NCI-H2227 (cell line): ENCODE results near the gene DOCK8.
A peak's percentile ranks its signal among the peaks of the same experiment; 100 is the strongest.

Experiments used
- DNase-seq: peaks from one replicate; lab custom pipeline; 2025; ENCODE audit not compliant: unreplicated experiment; lab: John Stamatoyannopoulos, UW

DOCK8 gene

DNA sequence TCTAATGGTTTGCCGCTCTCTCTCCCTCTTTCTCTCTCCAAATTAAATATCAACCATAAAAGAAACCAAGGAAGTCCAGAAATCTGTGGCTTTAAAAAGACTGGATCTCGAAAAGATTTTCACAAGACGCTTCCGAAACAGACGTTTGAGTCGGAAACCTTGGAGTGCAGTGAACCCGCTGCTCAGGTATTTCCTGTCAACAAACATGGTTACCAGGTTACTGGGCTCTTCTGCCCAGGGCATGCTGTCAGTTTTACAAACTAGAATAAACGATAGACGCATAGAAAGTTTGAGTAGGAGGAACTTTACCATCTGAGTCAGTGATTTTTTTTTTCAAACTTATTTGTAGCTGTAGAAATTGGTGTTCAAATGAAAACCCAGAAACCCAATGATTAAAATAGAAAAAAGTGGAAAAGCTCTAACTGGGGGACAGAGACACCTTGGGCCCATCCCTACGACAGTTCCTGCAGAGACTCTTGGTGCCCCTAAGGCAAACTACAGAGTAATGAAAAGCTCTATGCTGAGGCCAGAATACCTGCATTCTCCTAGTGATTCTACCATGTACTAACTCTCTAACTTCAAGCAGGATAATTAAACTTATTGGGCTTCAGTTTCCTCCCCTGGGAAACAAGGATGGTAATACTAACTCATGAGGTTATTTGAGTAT lies 90.0 kb downstream of the DOCK8 start:
- DNase-seq: no peak

DNA sequence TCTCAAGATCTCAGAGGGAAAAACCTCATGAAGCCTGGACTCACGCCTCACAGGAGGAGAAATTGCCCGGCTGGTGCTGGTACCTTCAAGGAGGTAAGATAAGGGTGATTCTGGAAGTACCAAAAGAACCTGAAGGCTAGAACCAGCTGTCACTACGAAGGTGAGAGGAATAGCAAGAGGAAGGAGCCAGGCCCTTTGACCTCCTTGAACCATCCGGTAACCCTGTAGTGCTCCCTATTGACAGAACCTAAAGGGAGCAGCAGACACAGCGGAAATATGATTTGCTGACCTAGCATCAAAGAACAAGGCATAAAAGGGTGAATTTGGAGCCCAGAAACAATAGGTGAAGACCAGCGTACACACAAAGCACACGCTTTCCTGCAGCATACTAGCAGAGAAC lies 92.2 kb downstream of the DOCK8 start:
- no peak for DNase-seq

DNA sequence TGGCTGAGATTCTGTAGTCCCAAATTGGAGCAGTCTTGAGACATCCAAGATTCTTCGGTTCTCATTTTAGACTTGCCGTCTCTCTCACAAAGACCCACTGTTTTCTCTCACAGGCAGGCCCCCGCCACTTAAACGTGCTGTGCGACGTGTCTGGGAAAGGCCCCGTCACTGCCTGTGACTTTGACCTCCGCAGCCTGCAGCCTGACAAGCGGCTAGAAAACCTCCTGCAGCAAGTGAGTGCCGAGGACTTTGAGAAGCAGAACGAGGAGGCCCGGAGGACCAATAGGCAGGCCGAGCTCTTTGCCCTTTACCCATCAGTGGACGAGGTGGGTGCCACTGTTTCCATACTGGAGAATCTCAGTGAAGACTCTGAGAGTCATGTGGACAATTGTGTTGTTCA lies 97.2 kb downstream of the DOCK8 start:
- no peak for DNase-seq

DNA sequence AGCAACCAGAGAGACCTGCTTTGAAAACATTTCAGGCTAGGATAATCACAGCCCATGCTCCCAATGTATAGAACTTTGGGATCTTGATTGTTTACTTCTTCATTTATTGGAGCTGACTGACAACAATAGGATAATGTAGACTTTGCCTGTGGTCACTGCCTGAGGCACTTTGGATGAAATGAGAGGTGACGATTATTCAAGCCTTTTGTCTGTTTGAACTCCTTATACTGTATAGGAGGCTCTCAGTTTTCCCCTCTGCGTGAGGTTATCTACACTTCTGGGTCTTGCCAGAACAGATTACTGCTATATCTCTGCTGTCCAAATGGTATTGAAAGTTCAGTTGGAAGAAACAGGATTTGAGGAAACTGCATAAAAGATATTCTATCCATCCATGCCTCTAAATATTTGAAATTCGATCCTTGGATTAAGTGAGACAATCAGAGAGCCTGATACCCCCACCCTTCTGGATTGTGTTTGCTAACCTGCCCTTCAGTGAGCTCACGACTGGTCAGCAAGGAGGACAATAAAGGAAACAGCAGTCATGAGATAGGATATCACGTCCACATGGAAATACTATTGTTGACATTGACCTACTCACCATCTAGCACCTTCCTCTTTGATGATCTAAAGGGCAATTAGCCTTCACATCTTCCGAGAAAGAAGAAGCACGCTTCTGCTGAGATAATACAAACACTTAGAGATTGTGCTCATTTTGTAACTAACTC lies 98.1 kb downstream of the DOCK8 start:
- DNase-seq: no peak

DNA sequence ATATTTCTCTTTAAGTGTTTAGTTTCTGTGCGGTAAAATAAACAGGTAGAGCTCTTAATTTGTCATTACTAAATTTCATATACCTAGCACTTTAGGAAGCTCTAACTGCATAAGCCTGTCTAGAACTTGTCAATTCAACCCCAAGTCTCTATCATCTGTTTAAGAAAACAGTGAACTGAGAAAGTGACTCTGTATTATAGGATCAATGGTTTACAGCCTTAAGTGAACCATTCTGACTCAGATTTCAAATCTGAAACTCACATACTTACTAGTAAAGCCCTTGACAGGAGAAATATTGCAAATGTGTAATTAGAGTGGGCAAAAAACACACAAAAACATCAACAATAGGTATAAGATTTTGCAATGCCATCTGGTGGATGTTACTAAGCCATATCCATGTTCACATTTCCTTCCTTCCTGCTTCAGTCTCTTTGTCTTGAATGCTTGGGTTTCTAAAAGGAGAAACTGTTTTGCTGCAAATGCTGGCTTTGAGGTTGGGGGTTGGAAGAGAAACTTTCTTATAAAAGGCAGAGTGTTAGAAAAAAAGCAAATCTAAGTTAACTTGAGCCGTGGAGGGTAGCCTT lies 101.8 kb downstream of the DOCK8 start:
- DNase-seq: no peak

DNA sequence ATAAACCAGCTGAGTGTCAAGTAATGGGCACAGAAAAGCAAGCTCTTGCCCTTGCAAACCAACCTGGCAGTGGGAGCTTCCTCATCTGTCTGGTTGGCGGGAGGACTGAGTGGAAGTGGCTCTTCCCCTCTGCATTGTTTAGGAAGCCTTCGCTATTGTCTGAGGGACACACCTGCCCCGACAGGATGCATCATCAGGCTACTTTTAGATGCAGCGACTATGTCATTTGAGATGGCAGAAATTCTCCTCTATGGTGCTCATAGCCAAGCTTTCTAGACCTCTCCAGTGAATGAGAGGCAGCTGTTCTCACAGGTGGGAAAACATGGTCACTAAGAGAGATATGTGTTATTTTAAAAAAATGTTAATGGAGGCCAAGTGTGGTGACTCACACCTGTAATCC lies 104.0 kb downstream of the DOCK8 start:
- DNase-seq: no peak

DNA sequence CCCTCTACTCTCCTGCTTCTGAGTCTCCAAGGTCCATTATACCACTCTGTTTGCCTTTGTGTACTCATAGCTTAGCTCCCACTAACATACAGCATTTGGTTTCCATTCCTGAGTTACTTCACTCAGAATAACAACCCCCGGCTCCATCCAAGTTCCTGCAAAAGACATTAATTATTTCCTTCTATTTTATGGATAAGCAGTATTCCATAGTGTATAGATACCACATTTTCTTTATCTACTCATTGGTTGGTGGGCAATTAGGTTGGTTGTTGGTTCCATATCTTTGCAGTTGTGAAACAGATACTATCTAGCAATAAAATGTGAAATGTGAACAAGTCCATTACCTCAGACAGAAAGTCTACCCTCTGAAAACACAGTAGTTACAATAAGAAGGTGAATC lies 110.3 kb downstream of the DOCK8 start:
- no peak for DNase-seq

DNA sequence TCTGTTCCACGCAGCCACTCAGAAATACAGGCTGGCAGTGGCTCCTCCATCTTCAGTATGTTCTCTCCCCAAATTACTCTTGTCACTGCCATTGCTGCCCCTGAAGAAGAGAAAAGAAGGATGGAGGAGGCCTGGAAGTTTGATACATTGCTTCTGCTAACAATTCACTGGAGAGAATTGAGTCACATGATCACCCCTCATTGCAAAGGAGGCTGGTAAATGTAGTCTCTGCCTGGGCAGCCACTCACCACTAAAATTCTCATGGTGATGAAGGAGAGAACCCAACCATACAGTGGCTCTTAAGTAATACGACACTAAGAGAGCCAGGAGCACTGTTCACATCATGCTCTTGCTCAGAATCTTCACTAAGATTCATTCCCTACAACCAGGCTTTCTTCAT lies 112.0 kb downstream of the DOCK8 start:
- DNase-seq: no peak

DNA sequence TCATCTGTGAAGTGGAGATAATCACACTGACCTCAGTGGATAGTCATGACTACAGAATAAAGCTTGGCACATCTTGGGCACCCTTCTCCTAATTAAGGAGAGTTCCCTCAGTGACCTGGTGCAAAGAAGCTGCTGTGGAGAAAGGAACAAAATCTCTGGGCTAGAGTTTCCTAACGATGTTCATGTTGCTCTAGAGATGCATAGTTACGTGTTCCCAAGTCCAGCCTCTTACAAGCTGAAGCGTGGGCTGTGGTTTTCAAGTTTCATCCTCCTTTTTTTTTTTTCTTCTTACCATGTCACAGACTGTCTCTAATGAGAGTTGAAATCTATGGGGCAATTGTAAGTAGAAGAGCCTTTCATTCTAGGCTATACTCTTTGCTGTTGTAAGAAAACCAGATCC lies 113.8 kb downstream of the DOCK8 start:
- DNase-seq: no peak

DNA sequence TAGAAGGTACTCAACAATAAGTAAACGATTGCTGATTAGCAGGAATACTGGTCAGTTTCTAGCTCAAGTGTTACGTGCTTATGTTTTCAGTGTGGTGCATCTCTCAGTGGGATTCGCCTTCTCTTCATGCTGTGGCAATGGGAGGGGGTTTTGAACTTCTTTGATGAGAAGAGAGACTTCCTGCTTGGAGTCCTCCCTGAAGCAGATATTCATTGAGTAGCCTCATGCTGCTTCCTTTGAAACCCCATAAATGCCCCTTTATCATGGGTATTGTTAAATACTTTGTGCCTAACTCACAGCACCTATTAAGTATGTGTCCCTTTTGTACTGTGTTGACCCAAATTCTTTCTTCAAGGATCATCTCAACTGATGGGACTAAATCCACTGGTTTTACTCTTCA lies 116.5 kb downstream of the DOCK8 start:
- no peak for DNase-seq

DNA sequence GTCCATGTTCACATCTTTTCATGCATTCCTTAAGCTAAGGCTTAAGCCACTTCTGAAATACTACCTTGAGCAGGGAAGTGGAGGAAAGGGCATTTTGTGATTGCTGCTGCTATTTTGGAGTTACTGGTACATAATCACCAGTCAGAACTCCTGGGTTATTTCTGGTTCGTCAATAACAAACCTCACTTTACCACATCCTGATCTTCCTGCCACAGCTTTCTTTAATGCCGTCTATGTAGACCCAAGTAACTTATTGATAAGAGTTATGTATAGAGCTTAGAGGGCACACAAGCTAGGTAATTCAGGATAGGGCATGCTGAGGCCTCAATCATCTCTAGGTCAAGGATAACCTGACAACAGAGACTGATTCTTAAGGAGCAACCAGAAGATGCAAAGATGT lies 120.7 kb downstream of the DOCK8 start:
- no peak for DNase-seq

DNA sequence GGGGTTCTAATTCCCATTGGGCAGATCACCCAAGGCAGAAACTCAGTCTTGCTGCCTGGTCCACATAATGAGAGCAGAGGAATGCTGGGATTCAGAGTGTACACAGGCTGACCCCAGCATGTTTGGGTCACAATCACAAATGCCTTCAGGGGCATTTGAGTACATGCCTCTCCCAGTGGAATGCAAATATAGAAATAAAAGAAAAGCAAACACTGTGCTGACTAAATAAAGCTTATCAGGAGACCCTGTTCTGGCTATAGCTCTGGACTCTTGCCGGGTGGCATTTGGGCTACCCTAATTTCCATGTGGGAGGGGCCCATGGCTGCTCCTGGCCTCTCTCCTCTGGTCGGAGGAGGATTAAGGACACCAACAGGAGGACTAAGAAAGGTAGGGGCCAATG lies 121.4 kb downstream of the DOCK8 start:
- DNase-seq: no peak

DNA sequence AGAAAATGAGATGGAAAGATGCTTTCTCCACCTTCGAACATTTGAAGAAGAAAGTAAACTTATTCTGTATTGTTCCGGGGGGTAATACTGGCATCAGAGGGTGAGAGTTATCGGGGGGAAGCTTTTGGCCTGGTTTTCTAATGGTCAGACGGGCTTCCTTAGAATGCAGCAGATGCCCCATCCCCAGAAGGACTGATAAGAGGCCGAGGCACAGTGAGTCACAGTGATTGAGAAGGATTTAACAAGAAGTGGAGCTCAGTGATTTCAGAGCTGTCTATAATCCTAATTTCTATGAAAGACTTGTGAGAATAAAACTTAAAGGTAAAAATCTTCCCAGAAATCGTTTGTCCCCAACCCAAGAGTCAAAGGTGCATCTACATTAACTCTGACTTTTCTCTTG lies 123.9 kb downstream of the DOCK8 start:
- no peak for DNase-seq

DNA sequence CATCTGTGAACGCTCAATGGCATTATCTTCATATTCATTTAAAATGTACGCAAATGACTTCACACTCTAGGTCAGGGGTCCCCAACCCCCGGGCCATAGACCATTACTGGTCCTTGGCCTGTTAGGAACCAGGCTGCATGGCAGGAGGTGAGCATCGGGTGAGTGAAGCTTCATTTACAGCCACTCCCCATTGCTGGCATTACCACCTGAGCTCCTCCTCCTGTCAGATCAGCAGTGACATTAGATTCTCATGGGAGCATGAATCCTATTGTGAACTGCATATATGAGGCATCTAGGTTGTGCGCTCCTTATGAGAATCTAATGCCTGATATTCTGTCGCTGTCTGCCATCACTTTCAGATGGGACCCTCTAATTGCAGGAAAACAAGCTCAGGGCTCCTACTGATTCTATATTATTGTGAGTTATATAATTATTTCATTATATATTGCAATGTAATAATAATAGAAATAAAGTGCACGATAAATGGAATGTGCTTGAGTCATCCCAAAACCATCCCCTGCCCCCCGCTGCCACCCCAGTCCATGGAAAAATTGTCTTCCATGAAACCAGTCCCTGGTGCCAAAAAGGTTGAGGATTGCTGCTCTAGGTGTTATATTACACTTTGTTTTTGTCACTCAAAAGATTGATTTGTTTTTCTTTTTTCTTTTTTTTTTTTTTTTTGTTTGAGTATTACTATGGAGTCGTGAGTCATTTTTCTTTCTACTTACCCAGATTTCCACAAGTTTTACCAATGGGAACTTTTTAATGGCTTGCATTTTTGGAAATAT lies 127.2 kb downstream of the DOCK8 start:
- DNase-seq: no peak

DNA sequence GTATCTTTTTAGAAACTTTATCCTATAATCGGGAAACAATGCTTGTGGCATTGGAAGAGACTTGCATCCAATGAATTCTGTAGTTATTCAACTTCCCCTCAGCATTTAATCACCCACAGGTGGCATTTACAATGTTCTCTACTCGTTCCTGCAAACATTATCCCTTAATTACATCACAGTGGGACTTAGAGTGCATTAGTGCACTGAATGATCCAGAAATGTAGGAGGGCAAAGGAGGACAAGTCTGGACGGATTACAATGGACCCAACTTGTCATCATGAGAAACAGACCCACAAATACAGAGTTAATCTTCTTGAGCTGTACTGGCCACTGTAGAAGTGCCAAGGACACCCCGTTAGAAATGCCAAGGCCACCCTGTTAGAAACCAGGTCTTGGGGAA lies 129.1 kb downstream of the DOCK8 start:
- no peak for DNase-seq

DNA sequence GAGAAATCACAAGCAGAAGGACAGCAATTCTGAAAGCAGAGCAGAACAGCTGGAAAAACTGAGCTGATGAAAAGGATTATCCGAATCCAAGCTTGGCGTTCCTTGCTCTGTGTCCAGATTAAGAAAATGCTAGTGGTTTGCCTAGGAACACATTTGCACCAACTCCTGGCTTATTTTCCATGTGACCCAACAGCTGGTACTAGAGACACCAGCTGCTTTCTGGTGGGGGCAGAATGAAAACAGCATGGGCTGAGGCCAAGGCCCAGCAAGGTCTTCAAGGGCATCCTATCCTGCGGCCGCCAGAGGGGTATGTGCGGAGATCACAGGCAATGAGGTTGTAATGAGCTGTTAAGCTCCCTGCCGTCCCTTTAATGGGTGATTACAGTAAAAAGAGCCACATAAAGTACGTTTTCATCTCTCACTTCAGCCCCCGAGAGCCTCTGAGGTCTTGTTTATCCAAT lies 131.5 kb downstream of the DOCK8 start:
- DNase-seq: peak; percentile 50

DNA sequence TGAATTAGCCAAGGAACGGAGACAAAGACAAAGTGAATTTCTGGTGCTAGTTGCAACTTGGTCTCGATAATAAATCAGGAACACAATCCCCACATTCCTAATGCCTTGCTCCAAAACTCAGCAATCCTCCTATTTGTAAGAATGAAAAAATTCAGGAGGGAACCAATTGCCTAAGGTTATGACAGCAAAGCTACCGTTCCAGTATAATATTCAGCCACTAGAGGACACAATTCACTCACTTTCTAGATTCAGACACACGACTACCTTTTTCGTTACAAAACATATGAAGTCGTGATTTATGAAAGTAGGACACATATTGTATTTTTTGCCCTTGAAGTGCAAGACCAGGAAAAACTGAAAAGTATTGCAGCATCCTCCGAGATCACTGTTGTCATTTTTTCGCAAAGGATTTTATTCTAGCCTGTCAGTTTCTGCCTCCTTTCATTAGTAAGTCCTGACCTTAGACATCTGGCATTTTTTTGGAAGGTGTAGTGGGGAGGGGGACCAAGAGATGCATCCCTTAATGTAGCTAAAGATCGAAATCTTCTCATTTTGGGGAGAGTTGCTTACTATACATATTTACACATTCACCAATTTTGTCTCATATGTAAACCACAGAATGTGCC lies 133.1 kb downstream of the DOCK8 start:
- peak; percentile 44 for DNase-seq

DNA sequence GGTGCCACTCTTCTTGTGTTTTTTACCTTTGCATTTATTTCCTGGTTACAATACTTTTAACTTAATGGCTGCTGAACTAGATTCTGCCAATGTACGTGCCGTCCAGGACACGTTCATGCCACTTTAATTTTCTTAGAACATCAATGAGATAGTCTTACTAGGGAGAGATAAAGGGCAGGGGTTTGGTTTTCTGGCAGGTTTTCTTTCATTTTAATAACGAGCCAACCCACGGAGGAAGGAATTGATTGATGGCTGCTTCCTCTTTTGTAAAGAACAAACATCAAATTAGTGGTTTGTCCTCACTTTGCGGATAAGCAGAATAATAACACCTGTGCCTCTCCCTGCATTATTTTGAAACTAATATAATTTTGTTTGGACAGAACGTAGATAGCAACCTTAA lies 135.7 kb downstream of the DOCK8 start:
- no peak for DNase-seq

DNA sequence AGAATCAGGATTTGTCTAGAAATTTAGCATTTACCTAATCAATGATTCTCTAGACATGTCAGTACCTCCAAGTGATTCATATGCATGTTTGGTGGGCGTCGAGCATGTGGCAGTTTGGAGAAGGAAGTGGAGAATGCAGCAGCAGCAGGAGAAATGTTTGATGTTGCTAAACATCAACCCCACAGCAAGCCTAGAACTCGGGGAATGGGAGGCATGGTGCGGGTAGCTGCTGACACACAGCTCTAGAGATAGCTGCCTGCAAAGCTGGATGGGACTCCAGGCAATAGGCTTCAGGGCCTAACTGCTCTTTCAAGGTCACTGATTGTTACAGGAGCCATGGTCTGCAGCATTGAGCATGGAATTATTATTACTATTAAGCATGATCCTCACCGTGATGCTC lies 137.3 kb downstream of the DOCK8 start:
- DNase-seq: no peak

DNA sequence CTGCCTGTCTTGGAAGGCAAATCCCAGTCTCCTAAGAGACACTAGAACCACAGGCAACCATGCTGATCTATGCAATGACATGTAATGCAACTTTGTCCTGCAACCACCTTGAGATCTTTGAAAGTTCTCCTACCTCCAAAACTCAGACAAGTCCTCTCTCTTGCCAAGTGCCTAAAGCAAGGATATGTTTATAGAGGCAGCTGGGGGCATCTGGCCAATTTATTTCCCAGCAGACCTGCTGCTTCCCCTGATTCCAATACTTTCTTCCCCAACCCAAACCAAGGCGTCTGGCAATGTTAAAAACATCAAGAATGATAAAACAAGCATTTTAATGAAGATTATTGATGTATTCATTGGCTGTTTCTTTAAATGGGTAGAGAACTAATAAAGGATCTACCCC lies 138.4 kb downstream of the DOCK8 start:
- DNase-seq: no peak

DNA sequence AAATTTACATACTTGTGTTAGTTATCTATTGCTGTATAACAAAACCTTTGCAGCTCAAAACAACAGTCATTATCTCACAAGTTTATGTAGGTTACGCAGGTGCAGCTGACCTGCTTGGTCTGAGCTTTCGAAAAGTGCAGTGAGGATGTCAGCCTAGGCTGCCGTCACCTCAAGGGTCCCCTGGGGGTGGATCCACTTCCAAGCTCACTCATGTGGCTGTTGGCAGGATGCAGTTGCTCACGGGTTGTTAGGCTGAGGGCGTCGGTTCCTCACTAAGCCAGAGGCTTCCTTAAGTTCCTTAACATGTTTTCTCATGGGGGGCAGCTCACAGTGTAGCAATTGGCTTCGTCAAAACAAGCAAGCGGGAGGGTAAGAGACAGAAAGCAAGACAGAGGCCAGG lies 139.8 kb downstream of the DOCK8 start:
- no peak for DNase-seq
